CD4-positive, alpha-beta T cell treated with Interleukin-1 beta for 1 hour (primary cell): Measurements from ENCODE around the gene SDC1.

Source experiments
- DNase-seq, 2 donors: peaks; one replicate each; pipeline ENCODE4 v3.0.0-alpha.2; 2020 to 2022

Gene SDC1

GRCh38 chr2:20182241-20182931, 42.5 kb downstream of the SDC1 start:
- DNase-seq, result no peak

GRCh38 chr2:20181761-20182160, 43.2 kb downstream of the SDC1 start:
- no peak for DNase-seq

- DNase-seq, result no peak
Observed at GRCh38 chr2:20180676-20181648, 44.0 kb downstream of the SDC1 start.

- DNase-seq, result no peak
Observed at GRCh38 chr2:20179755-20180594, 45.0 kb downstream of the SDC1 start.

GRCh38 chr2:20179466-20179754, 45.5 kb downstream of the SDC1 start:
- DNase-seq, result no peak

- DNase-seq, result no peak
Observed at GRCh38 chr2:20178666-20179465, 46.1 kb downstream of the SDC1 start.

- DNase-seq, result no peak
Observed at GRCh38 chr2:20178249-20178607, 46.7 kb downstream of the SDC1 start.

GRCh38 chr2:20177556-20178248, 47.2 kb downstream of the SDC1 start:
- DNase-seq, result no peak

- DNase-seq, result no peak
Observed at GRCh38 chr2:20176760-20177159, 48.2 kb downstream of the SDC1 start.

GRCh38 chr2:20175931-20176330, 49.0 kb downstream of the SDC1 start:
- no peak for DNase-seq

GRCh38 chr2:20175267-20175666, 49.7 kb downstream of the SDC1 start:
- no peak for DNase-seq

- DNase-seq, result no peak
Observed at GRCh38 chr2:20174410-20174809, 50.5 kb downstream of the SDC1 start.

GRCh38 chr2:20173496-20174402, 51.2 kb downstream of the SDC1 start:
- DNase-seq, result no peak

- no peak for DNase-seq
Observed at GRCh38 chr2:20173064-20173463, 51.9 kb downstream of the SDC1 start.

- no peak for DNase-seq
Observed at GRCh38 chr2:20172273-20173055, 52.5 kb downstream of the SDC1 start.

- DNase-seq, result no peak
Observed at GRCh38 chr2:20171445-20171977, 53.4 kb downstream of the SDC1 start.

GRCh38 chr2:20170704-20171250, 54.2 kb downstream of the SDC1 start:
- no peak for DNase-seq

- DNase-seq, result no peak
Observed at GRCh38 chr2:20169796-20170703, 54.9 kb downstream of the SDC1 start.
